Astrocyte of the spinal cord (primary cell): ENCODE results near the gene CXCL5.

ENCODE experiments used
- DNase-seq: peaks from one replicate; pipeline ENCODE4 v3.0.0; 2011; ENCODE audit warnings: low read depth, low spot score
- H3K4me3 ChIP-seq: 2 replicates; pipeline ENCODE4 v1.5.1; 2011; ENCODE audit warnings: low read depth, mild to moderate bottlenecking, low read length, moderate library complexity
- in situ Hi-C: cut with HindIII; loops from 2 replicates; pipeline ENCODE4 v1.10.0; 2017; ENCODE audit warnings: low sequenced_read_pairs
- TF ChIP-seq, protein P1 (sequence below): IDR thresholded peaks from 2 replicates; pipeline ENCODE4 v1.5.1; 2012; ENCODE audit warnings: low read depth, mild to moderate bottlenecking, low read length, inconsistent platforms

CXCL5 gene

DNA sequence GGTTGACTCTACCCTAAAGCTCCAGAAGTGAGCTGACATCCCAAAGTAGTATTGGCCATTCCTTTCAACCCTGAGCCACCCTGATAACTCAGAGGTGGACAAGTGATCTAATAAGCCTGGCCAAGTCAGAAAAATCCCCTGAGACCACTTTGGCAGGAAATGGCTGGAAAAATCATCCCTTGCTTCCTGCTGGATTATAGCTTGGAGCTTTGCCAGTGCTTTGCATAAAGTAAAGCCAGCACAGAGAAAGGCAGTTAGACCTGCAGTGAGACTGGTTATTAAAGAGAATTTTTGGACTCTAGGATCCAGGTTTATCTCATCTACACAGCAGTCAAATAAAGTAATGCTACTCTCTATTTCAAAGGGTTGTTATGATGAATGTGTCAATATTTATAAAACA lies 33.6 kb upstream of the CXCL5 start:
- in situ Hi-C loops, result no loop called here
- TF ChIP-seq, protein P1, sequence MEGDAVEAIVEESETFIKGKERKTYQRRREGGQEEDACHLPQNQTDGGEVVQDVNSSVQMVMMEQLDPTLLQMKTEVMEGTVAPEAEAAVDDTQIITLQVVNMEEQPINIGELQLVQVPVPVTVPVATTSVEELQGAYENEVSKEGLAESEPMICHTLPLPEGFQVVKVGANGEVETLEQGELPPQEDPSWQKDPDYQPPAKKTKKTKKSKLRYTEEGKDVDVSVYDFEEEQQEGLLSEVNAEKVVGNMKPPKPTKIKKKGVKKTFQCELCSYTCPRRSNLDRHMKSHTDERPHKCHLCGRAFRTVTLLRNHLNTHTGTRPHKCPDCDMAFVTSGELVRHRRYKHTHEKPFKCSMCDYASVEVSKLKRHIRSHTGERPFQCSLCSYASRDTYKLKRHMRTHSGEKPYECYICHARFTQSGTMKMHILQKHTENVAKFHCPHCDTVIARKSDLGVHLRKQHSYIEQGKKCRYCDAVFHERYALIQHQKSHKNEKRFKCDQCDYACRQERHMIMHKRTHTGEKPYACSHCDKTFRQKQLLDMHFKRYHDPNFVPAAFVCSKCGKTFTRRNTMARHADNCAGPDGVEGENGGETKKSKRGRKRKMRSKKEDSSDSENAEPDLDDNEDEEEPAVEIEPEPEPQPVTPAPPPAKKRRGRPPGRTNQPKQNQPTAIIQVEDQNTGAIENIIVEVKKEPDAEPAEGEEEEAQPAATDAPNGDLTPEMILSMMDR, result no peak
- no peak for DNase-seq
- H3K4me3 ChIP-seq, result no peak overlapping the region

DNA sequence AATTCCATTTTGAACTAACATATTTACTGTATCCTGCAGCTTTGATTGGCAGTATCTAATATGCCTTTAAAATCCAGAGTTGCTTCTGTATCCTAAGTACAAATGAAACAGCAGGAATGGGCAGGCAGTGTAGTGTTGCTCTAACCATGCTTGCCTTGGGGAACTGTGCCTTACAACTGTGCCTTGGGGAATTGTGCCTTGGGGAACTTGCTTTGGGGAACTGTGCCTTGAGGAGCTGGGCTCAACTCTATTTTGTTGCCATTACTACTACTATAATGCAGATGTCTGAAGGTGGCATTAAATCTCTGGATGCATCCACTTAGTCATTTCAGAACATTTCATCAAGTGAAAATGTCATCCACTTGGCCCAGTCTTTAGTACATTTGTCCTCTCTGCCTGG lies 33.1 kb upstream of the CXCL5 start:
- no peak overlapping the region for H3K4me3 ChIP-seq
- in situ Hi-C loops, result no loop called here
- TF ChIP-seq, protein P1, result no peak
- DNase-seq, result no peak

DNA sequence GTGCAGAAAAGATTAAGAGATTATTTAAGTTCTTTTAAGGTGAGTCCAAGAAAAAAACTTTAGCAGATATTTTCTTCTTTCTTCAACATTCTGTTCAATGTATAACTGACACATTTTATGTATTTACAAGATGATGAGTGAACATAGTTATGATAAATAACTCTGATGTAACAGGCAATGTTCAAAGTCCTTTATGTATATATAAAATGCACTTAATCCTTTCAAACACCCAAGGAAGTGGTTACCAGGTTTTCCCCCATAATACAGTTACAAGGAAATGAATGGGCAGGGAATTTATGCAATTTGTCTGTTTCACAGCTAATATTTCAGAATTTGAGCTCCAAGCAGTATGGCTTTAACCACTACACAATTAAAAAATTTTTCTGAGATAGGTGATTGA lies 31.8 kb upstream of the CXCL5 start:
- TF ChIP-seq, protein P1, result no peak
- no peak for DNase-seq
- no peak overlapping the region for H3K4me3 ChIP-seq
- in situ Hi-C loops, result no loop called here

DNA sequence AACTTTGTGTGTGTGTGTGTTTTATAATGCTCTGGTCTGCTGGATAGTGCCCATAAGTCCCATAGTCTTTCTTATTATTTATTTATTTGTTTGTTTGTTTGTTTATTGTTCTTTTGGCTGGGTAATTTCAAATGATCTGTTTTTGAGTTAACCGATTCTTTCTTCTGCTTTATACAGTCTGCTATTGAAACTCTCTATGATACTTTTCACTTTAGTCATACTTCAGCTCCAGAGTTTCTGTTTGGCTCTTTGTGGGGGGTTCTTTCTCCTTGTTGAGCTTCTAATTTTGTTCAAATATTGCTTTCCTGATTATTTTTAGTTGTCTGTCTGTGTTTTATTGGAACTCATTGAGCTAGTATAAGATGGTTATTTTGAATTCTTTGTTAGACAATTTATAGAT lies 30.0 kb upstream of the CXCL5 start:
- DNase-seq, result no peak
- TF ChIP-seq, protein P1, result no peak
- in situ Hi-C loops, result no loop called here
- H3K4me3 ChIP-seq, result no peak overlapping the region

DNA sequence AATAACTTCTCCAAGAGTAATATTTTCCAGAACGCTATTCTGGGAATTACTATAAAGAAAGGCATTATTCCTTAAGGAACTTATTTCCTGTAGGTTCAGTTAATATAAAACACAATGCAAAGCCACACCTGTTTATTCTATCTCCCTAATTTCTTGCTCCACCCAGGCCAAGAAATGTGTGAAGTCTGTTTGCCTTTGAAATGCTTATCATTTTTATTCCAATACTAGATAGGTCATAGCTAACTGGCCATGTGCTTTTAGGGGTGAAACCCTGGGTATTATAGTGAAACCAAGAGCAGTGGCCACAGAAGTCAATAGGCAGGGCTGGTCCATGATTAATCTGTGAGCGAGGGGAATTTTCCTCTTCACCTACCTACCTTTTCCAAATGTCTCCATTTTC lies 25.2 kb upstream of the CXCL5 start:
- no peak overlapping the region for H3K4me3 ChIP-seq
- TF ChIP-seq, protein P1, result no peak
- in situ Hi-C loops, result no loop called here
- no peak for DNase-seq

DNA sequence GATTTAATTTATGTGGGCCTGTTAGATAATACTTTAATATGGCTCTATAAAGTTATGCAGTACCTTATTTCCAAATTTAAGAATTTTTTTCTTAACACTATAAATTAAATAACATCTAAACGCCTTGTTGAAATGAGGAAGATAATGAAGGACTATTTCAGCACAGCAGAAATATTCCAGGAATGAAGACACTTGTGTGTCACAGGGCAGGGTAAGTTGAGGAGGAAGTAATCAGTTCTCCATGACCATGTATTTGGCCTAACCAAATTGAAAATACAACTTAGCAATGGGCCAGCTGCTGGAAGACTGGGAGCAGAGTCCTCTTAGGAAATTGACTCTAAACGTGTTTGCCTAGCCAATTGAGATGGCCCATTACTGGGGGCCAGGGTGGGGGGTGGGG lies 23.1 kb upstream of the CXCL5 start:
- no peak for DNase-seq
- TF ChIP-seq, protein P1, result no peak
- H3K4me3 ChIP-seq, result no peak overlapping the region
- in situ Hi-C loops, result no loop called here

DNA sequence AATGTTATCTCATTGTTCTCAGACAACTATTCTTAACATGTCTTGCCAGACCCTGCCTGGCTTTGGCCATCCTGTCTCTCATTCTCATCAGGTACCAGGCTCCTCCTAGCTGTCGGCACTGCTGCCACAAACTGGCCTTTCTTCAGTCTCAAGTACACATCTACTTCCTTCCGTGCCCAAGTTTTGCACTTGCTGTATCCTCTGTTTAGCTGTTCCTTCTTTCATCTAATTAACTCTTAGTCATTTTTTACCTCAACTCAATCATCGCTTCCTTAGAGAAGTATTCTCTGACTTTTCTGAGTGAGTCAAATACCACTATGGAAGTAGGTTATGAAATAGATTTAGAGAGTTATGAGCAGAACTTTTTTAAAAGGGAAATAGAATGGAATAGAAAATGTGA lies 20.3 kb upstream of the CXCL5 start:
- in situ Hi-C loops, result no loop called here
- TF ChIP-seq, protein P1, result no peak
- no peak for DNase-seq
- H3K4me3 ChIP-seq, result no peak overlapping the region
